Heart right ventricle (tissue), 16 donors: Measurements from ENCODE around the gene ATP2B2. TPM values are rescaled to one million over a fixed set of nuclear protein-coding genes. Genes with fewer than 3 reads are reported as not detected.

Experiments used
- ATAC-seq, 8 donors: fragments of 200-7000 bp; cut with Tn5 transposase; one replicate each; pipeline ENCODE4 v1.9.1; 2020; ENCODE audit warnings: mild to moderate bottlenecking in 8 of 8, moderate library complexity in 8 of 8, moderate number of reproducible peaks in 1 of 8
- DNase-seq, 2 donors: peaks; one replicate each; pipeline ENCODE4 v3.0.0-alpha.2; 2020
- H3K27ac ChIP-seq, 10 donors: fragments of 200-600 bp; sonication (generic) in 2 of 10; one replicate each; pipeline versions ENCODE4 v1.5.0 to v1.8.0; 2020 to 2022; ENCODE audit warnings: mild to moderate bottlenecking in 3 of 10
- H3K27me3 ChIP-seq, 7 donors: fragments of 200-600 bp; one replicate each; pipeline ENCODE4 v1.8.0; 2021 to 2022; ENCODE audit warnings: mild to moderate bottlenecking in 2 of 7
- H3K36me3 ChIP-seq, 9 donors: fragments of 200-600 bp; sonication (generic) in 1 of 9; one replicate each; pipeline versions ENCODE4 v1.5.0 to v1.8.0; 2020 to 2022; ENCODE audit warnings: mild to moderate bottlenecking in 2 of 9
- H3K4me1 ChIP-seq, 9 donors: fragments of 200-600 bp; sonication (generic) in 1 of 9; one replicate each; pipeline versions ENCODE4 v1.5.0 to v1.8.0; 2020 to 2022; ENCODE audit warnings: mild to moderate bottlenecking in 4 of 9
- H3K4me3 ChIP-seq, 10 donors: fragments of 200-600 bp; sonication (generic) in 2 of 10; one replicate each; pipeline versions ENCODE4 v1.5.0 to v1.8.0; 2020 to 2022; ENCODE audit warnings: mild to moderate bottlenecking in 7 of 10, moderate library complexity in 2 of 10
- H3K9me3 ChIP-seq, 11 donors: fragments of 200-600 bp in 10 of 11; sonication (generic) in 2 of 11; one replicate each; pipeline versions ENCODE4 v1.5.0 to v1.8.0; 2013 to 2022; ENCODE audit warnings: mild to moderate bottlenecking in 2 of 11, control low read depth in 1 of 11, moderate library complexity in 1 of 11
- CTCF ChIP-seq, 9 donors: fragments of 200-600 bp; sonication (generic) in 2 of 9; IDR thresholded peaks; one replicate each; pipeline versions ENCODE4 v1.5.0 to v1.8.0; 2021 to 2022; ENCODE audit warnings: antibody characterized with exemption in 9 of 9, mild to moderate bottlenecking in 5 of 9, moderate library complexity in 1 of 9
- WGBS, 2 donors: extraction: QIAGEN DNeasy Blood & Tissue Kit; methylation state at CpG; one replicate each; pipeline ENCODE4 v1.1.7; 2013; ENCODE audit warnings: inconsistent platforms in 1 of 2; 5-methylcytosine and 5-hydroxymethylcytosine counted together
- intact Hi-C, 10 donors: fragments of 100-400 bp; cut with DNase I; formaldehyde crosslinking; loops; one replicate each; pipeline versions ENCODE4 v1.11.1 to v1.14.2; 2022
- polyA plus RNA-seq, 2 donors: library from polyadenylated mRNA; stranded (reverse); fragments of 200-250 nt; gene quantifications; one replicate each; pipeline ENCODE4 v1.2.3, GENCODE V29; 2013
- total RNA-seq, 10 donors: library from RNA; stranded (reverse); fragmentation: NEBNext Ultra II Directional in 3 of 10; extraction: Animal tissue kit (Norgen Biotek cat#: 25700) in 3 of 10; gene quantifications; one replicate each; pipeline versions ENCODE4 v1.2.1 to v1.2.4, GENCODE V29; 2021 to 2023
- donor health status: Arrhythmogenic right ventricular cardiomyopathy.
- donor health status: ischemic (EF 13 %, LVEDD 7.1; RV severe dilation, severe dysfunction).
- donor health status: healthy with polysubstance abuse.
- donor health status: DM: no; HTN: yes; CAD: no.
- donor health status: DM: no; HTN: no; CAD: no.
- donor health status: ischemic (EF 25% LVEDD 6.9; RV normal size, moderate dysfunction).
- donor health status: ischemic (EF 25% LVEDD 5.7; RV mildly dilated, moderate dysfunction).
- donor health status: healthy.
- donor health status: DM: yes; HTN: yes; CAD: no.
- donor health status: Ischemic cardiomyopathy.
- donor health status: ischemic (EF 35%, LVEDD 5.7; RV mildly dilated, moderate dysfunction).
- donor health status: nonischemic (EF 11% LVEDD 7.7; RV severe dilation, severe dysfunction).
- donor health status: DM: yes; HTN: yes; CAD: no.
- donor health status: PGD.
- donor health status: ischemic (EF 29% LVEDD 5.4; RV normal size, mild dysfunction).
- donor health status: nonischemic (EF 23%, LVEDD 6.1; RV moderate dilation, normal function).

The ATP2B2 gene
- total and polyA plus RNA-seq, 12 donors = under 0.01 to 0.30 (median 0.11) TPM; not detected in 4

- DNase-seq (no peak), ATAC-seq (peak in 1 of 8 donors; percentile 43)
- WGBS, 2 donors = 83 to 86% methylated on average over 5 of the region's 5 CpGs
- H3K27ac ChIP-seq = no peak overlapping the region
- H3K27me3 ChIP-seq = no peaks in the 10 kb centered on the region
- no peak overlapping the region for H3K4me3 ChIP-seq
- peaks cover 0 to 19% (median 4%) of the 10 kb centered on the region in 9 donors for H3K4me1 ChIP-seq
- H3K36me3 ChIP-seq = peaks cover 0 to 94% (median 23%) of the 10 kb centered on the region in 9 donors
- intact Hi-C loops = no loop called here
- no peak for TF ChIP-seq CTCF (IDR thresholded peaks at IDR 0.05)
- no peaks in the 10 kb centered on the region for H3K9me3 ChIP-seq
These were observed 223.4 kb downstream of the ATP2B2 start for GRCh38 chr3:10281951-10282350.

DNA sequence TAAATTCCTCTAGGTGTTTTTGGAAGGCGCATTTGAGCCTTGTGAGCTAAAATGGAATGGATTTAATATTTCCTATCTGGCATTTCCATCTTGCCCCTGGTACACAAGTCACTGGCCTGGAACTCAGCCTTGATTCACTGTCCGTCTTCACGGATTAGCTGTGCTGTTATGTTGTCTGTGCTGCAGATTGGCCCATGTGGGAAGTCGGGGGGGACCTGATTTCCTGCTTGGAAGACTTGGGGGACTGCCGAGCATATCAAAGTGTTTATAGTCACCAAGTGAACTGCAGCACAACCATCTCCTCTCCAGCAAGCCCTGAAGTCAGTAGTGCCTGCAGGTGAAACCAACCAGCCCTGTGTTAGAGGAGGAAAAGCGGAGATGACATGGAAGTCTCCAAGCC lies 224.8 kb downstream of the ATP2B2 start:
- peaks cover 0 to 94% (median 26%) of the 10 kb centered on the region in 9 donors for H3K36me3 ChIP-seq
- no peak overlapping the region for H3K4me3 ChIP-seq
- WGBS, 2 donors = 80 to 85% methylated on average over 6 of the region's 6 CpGs
- ATAC-seq (no peak), DNase-seq (no peak)
- TF ChIP-seq CTCF (IDR thresholded peaks at IDR 0.05) = no peak
- intact Hi-C loops = no loop called here
- H3K27me3 ChIP-seq = no peaks in the 10 kb centered on the region
- no peaks in the 10 kb centered on the region for H3K9me3 ChIP-seq
- H3K4me1 ChIP-seq = peaks cover 0 to 18% (median 4%) of the 10 kb centered on the region in 9 donors
- no peak overlapping the region for H3K27ac ChIP-seq

DNA sequence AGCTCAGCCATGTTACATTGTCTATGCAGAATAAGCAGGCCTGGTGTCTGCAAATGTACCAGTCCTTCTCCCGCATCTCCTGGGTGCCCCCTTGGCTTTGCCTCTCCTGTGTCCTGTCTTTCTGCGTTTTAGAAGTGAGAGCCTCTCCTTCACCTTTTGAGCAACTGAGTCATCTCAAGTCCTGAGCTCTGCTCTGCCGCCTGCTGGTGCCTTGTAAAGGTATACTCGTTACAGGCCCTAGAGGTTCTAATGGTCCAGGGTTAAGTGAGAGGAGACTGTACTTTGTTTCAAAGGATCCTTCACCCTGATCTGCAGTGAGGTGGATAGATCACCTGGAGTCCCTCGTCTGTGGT lies 225.2 kb downstream of the ATP2B2 start:
- ATAC-seq (no peak), DNase-seq (no peak)
- Histone ChIP-seq H3K4me3 (no peak overlapping the region), H3K27me3 (no peaks in the 10 kb centered on the region), H3K27ac (no peak overlapping the region), H3K4me1 (peaks cover 0 to 18% (median 4%) of the 10 kb centered on the region in 9 donors), H3K9me3 (no peaks in the 10 kb centered on the region), H3K36me3 (peaks cover 0 to 94% (median 26%) of the 10 kb centered on the region in 9 donors)
- WGBS, 2 donors = 84 to 86% methylated on average over 5 of the region's 5 CpGs
- intact Hi-C loops = no loop called here
- no peak for TF ChIP-seq CTCF (IDR thresholded peaks at IDR 0.05)

DNA sequence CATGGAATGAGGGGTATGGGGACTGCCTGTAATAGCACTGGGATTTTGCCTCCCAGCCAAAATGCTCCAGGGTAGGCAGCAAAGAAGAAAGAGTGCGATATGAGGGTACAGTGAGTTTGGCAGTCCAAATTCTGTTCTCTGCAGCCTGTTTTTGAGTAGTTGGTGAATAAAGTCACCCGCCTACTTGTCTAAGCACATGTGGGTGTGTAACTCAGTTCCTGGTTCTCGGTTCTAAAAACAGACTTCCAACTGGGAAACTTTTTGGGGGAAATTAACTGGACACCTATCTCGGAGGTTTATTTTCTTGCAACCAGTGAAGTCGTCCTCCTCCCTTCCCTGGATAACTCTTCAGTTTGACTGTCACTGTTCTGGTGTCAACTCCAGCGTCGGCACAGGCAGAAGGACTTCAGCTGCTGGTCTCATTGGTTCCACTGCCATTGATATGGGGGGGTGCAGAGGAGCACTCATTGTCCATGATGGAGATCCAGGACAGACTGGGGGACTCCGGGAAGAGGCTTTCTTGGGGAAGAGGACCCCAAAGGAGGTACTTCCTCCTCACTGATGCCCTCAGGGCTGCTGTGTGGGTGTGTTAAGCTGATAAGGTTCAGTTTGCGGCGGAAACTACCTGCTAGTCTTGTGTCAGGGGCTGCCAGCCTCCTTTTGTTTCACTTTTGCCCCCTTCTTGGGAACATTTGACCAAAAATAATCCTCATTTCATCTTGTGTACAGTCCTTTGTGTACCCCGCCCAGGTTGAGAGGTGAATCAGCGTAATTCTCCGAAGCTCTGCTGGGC lies 225.8 kb downstream of the ATP2B2 start:
- Histone ChIP-seq H3K27ac (no peak overlapping the region), H3K36me3 (peaks cover 0 to 95% (median 26%) of the 10 kb centered on the region in 9 donors), H3K27me3 (no peaks in the 10 kb centered on the region), H3K9me3 (no peaks in the 10 kb centered on the region), H3K4me1 (peaks cover under 1 to 23% (median 4%) of the 10 kb centered on the region in 9 donors), H3K4me3 (no peak overlapping the region)
- ATAC-seq (no peak), DNase-seq (no peak)
- intact Hi-C loops = no loop called here
- WGBS, 2 donors = 91 to 93% methylated on average over 13 of the region's 13 CpGs
- TF ChIP-seq CTCF (IDR thresholded peaks at IDR 0.05) = no peak
